Fibroblast of lung (primary cell): ENCODE measurements around the gene SACS. TPM values are rescaled to one million over a fixed set of nuclear protein-coding genes. Genes with fewer than 3 reads are reported as not detected.
A peak's percentile ranks its signal among the peaks of the same experiment; 100 is the strongest.

Source experiments
- DNase-seq, 2 donors: peaks; one replicate each; pipeline versions ENCODE4 v3.0.0 to v3.0.0-alpha.2; 2010; ENCODE audit warnings: low read depth in 2 of 2
- H2AFZ ChIP-seq: 2 replicates; pipeline ENCODE4 v1.5.1; 2012; ENCODE audit warnings: low read length, control low read depth, inconsistent platforms
- H3K27ac ChIP-seq: 2 replicates; pipeline ENCODE4 v1.5.1; 2011; ENCODE audit warnings: low read length, control low read depth; ENCODE audit not compliant: insufficient read depth
- H3K27me3 ChIP-seq: 2 replicates; pipeline ENCODE4 v1.5.1; 2011; ENCODE audit warnings: mild to moderate bottlenecking, low read length; ENCODE audit not compliant: control insufficient read depth, insufficient read depth
- H3K36me3 ChIP-seq: 2 replicates; pipeline ENCODE4 v1.5.1; 2011; ENCODE audit warnings: low read length; ENCODE audit not compliant: control insufficient read depth, insufficient read depth
- H3K4me1 ChIP-seq: 2 replicates; pipeline ENCODE4 v1.5.1; 2011; ENCODE audit warnings: low read length; ENCODE audit not compliant: control insufficient read depth, insufficient read depth; ENCODE audit errors: extremely low read depth
- H3K4me2 ChIP-seq: 2 replicates; pipeline ENCODE4 v1.5.1; 2011; ENCODE audit warnings: low read length, control low read depth; ENCODE audit not compliant: insufficient read depth; ENCODE audit errors: extremely low read depth
- H3K4me3 ChIP-seq, 4 experiments: fragments of 200-600 bp in 1 of 4; sonication (generic) in 1 of 4; replicated peaks in 1 of 4; 2 replicates each; pipeline ENCODE4 v1.5.1; 2011 to 2016; ENCODE audit warnings: low read length in 4 of 4, low read depth in 3 of 4, mild to moderate bottlenecking in 3 of 4, control low read depth in 2 of 4, inconsistent platforms in 1 of 4, mixed read lengths in 1 of 4; ENCODE audit not compliant: insufficient read depth in 1 of 4; ENCODE audit errors: control extremely low read depth in 1 of 4
- H3K79me2 ChIP-seq: 2 replicates; pipeline ENCODE4 v1.5.1; 2012; ENCODE audit warnings: mild to moderate bottlenecking, low read length, inconsistent platforms; ENCODE audit not compliant: control insufficient read depth, insufficient read depth
- H3K9ac ChIP-seq: 2 replicates; pipeline ENCODE4 v1.5.1; 2011; ENCODE audit warnings: mild to moderate bottlenecking, low read length, control low read depth; ENCODE audit not compliant: insufficient read depth
- H3K9me3 ChIP-seq: 2 replicates; pipeline ENCODE4 v1.5.1; 2012; ENCODE audit warnings: low read depth, low read length; ENCODE audit not compliant: control insufficient read depth, insufficient read depth
- H4K20me1 ChIP-seq: 2 replicates; pipeline ENCODE4 v1.5.1; 2011; ENCODE audit warnings: low read length; ENCODE audit not compliant: control insufficient read depth, insufficient read depth; ENCODE audit errors: extremely low read depth
- CTCF ChIP-seq, 2 donors: IDR thresholded peaks in 1 of 2; conservative IDR thresholded peaks in 1 of 2; 1 replicate in 1 of 2; 2 replicates in 1 of 2; pipeline ENCODE4 v1.5.1; 2011 to 2012; ENCODE audit warnings: low read length in 2 of 2, control low read depth in 1 of 2, inconsistent platforms in 1 of 2, low read depth in 1 of 2, mild to moderate bottlenecking in 1 of 2
- EZH2 ChIP-seq: IDR thresholded peaks from 2 replicates; pipeline ENCODE4 v1.5.1; 2012; ENCODE audit warnings: low read length, control low read depth, mild to moderate bottlenecking; ENCODE audit errors: missing control alignments
- polyA plus RNA-seq, 2 donors: library from polyadenylated mRNA; depleted of rRNA in 1 of 2; stranded (reverse) in 1 of 2; unstranded in 1 of 2; fragments of >200 nt; gene quantifications; 2 replicates each; pipeline ENCODE4 v1.2.1, GENCODE V29; 2011 to 2012; ENCODE audit warnings: missing spikeins in 1 of 2
- total RNA-seq: library from RNA; depleted of rRNA; stranded (reverse); fragments of >200 nt; gene quantifications from 2 replicates; pipeline ENCODE4 v1.2.1, GENCODE V29; 2014

SACS gene
- total and polyA plus RNA-seq, 2 donors (not counting 1 experiment from before 2014, with no cell fraction given), result 43.1 to 94.5 TPM

- no peak overlapping the region for H3K27ac ChIP-seq
- no peak overlapping the region for H3K9ac ChIP-seq
- H3K4me1 ChIP-seq, result no peaks in the 10 kb centered on the region
- H3K27me3 ChIP-seq, result no peaks in the 10 kb centered on the region
- H2AFZ ChIP-seq, result no peak overlapping the region
- H3K4me3 ChIP-seq, result no peak overlapping the region
- DNase-seq, result no peak
- no peaks in the 10 kb centered on the region for H3K36me3 ChIP-seq
- no peaks in the 10 kb centered on the region for H3K79me2 ChIP-seq
- TF ChIP-seq CTCF (conservative IDR thresholded peaks at IDR 0.05 in 1 of 2, IDR thresholded peaks at IDR 0.05 in 1 of 2; ENCODE audit: low read depth in 1 of 2, low read length in 2 of 2) (no peak), EZH2 (no peak)
- no peaks in the 10 kb centered on the region for H3K9me3 ChIP-seq
- no peak overlapping the region for H3K4me2 ChIP-seq
- no peaks in the 10 kb centered on the region for H4K20me1 ChIP-seq
Observed at GRCh38 chr13:23392925-23393645, 40.4 kb downstream of the SACS start.

GRCh38 chr13:23392313-23392712, 41.2 kb downstream of the SACS start:
- no peak overlapping the region for H3K4me3 ChIP-seq
- H3K4me1 ChIP-seq, result no peaks in the 10 kb centered on the region
- no peaks in the 10 kb centered on the region for H3K36me3 ChIP-seq
- TF ChIP-seq CTCF (conservative IDR thresholded peaks at IDR 0.05 in 1 of 2, IDR thresholded peaks at IDR 0.05 in 1 of 2; ENCODE audit: low read depth in 1 of 2, low read length in 2 of 2), result no peak
- TF ChIP-seq EZH2, result no peak
- no peaks in the 10 kb centered on the region for H3K79me2 ChIP-seq
- no peaks in the 10 kb centered on the region for H3K9me3 ChIP-seq
- no peak overlapping the region for H3K4me2 ChIP-seq
- no peak overlapping the region for H3K27ac ChIP-seq
- H3K27me3 ChIP-seq, result no peaks in the 10 kb centered on the region
- no peak for DNase-seq
- H3K9ac ChIP-seq, result no peak overlapping the region
- no peak overlapping the region for H2AFZ ChIP-seq
- H4K20me1 ChIP-seq, result no peaks in the 10 kb centered on the region

GRCh38 chr13:23391752-23392151, 41.8 kb downstream of the SACS start:
- Histone ChIP-seq H3K79me2 (no peaks in the 10 kb centered on the region), H3K4me2 (no peak overlapping the region), H3K4me1 (no peaks in the 10 kb centered on the region), H3K27ac (no peak overlapping the region), H3K36me3 (no peaks in the 10 kb centered on the region), H3K9me3 (no peaks in the 10 kb centered on the region), H3K9ac (no peak overlapping the region), H2AFZ (no peak overlapping the region), H3K27me3 (no peaks in the 10 kb centered on the region), H3K4me3 (no peak overlapping the region), H4K20me1 (no peaks in the 10 kb centered on the region)
- DNase-seq, result peak in 1 of 2 donors; percentile 68
- TF ChIP-seq EZH2 (no peak), CTCF (conservative IDR thresholded peaks at IDR 0.05 in 1 of 2, IDR thresholded peaks at IDR 0.05 in 1 of 2; ENCODE audit: low read depth in 1 of 2, low read length in 2 of 2) (no peak)
